K562 (cell line): ENCODE results near the gene CSTPP1. TPM values are rescaled to one million over a fixed set of nuclear protein-coding genes. Genes with fewer than 3 reads are reported as not detected.

ENCODE experiments used
- CCNT2 ChIP-seq: IDR thresholded peaks from 2 replicates; pipeline ENCODE4 v1.6.1; 2011; ENCODE audit warnings: borderline replicate concordance, low read depth, mild to moderate bottlenecking, moderate library complexity, mixed read lengths, low read length; ENCODE audit not compliant: insufficient read length; ENCODE audit errors: extremely low read depth
- CLOCK ChIP-seq: fragments of 250-450 bp; sonication (Bioruptor Pico); IDR thresholded peaks from 2 replicates; pipeline ENCODE4 v1.4.0; 2020; ENCODE audit warnings: mild to moderate bottlenecking, moderate library complexity, borderline replicate concordance
- CSDE1 ChIP-seq, 2 experiments: fragments of 450-650 bp; IDR thresholded peaks; 2 replicates each; pipeline ENCODE4 v1.6.1; 2016; ENCODE audit warnings: mild to moderate bottlenecking in 1 of 2
- ELF4 ChIP-seq: fragments of 450-650 bp; formaldehyde crosslinking; IDR thresholded peaks from 2 replicates; pipeline ENCODE4 v1.4.0; 2022; ENCODE audit warnings: missing genetic modification characterization
- ESRRA ChIP-seq: fragments of 450-650 bp; IDR thresholded peaks from 2 replicates; pipeline ENCODE4 v1.6.1; 2014; ENCODE audit warnings: low read depth, mild to moderate bottlenecking, moderate library complexity, borderline replicate concordance
- FIP1L1 ChIP-seq: fragments of 200-400 bp; formaldehyde crosslinking; IDR thresholded peaks from 2 replicates; pipeline ENCODE4 v1.6.1; 2018; ENCODE audit warnings: mild to moderate bottlenecking, low read depth, low read length; ENCODE audit not compliant: poor library complexity, severe bottlenecking
- JUNB ChIP-seq: fragments of 450-650 bp; formaldehyde crosslinking; conservative IDR thresholded peaks from 2 replicates; pipeline ENCODE4 v1.4.0; 2020; ENCODE audit warnings: mild to moderate bottlenecking
- MYBL2 ChIP-seq, 2 experiments: fragments of 450-650 bp in 1 of 2; sonication (generic) in 1 of 2; formaldehyde crosslinking in 1 of 2; IDR thresholded peaks; 2 replicates each; pipeline versions ENCODE4 v1.6.1 to v1.8.1; 2017 to 2022; ENCODE audit warnings: borderline replicate concordance in 1 of 2, inconsistent platforms in 1 of 2, low read depth in 1 of 2, mild to moderate bottlenecking in 1 of 2, missing genetic modification reagents in 1 of 2, moderate library complexity in 1 of 2
- NR1H2 ChIP-seq: sonication (generic); formaldehyde crosslinking; IDR thresholded peaks from 2 replicates; pipeline ENCODE4 v1.4.0; 2020; ENCODE audit warnings: mild to moderate bottlenecking, missing genetic modification reagents
- SLC30A9 ChIP-seq: fragments of 250-450 bp; sonication (Bioruptor Pico); IDR thresholded peaks from 2 replicates; pipeline ENCODE4 v1.8.0; 2022; ENCODE audit warnings: mild to moderate bottlenecking, moderate library complexity
- TARDBP ChIP-seq: fragments of 450-650 bp; IDR thresholded peaks from 2 replicates; pipeline ENCODE4 v1.6.1; 2016
- TBL1XR1 ChIP-seq, 2 experiments: IDR thresholded peaks; 2 replicates each; pipeline ENCODE4 v1.6.1; 2012; ENCODE audit warnings: improper control_type of control experiment in 2 of 2, low read length in 2 of 2, mild to moderate bottlenecking in 1 of 2
- TFE3 ChIP-seq: fragments of 450-650 bp; formaldehyde crosslinking; IDR thresholded peaks from 2 replicates; pipeline ENCODE4 v1.4.0; 2020; ENCODE audit warnings: mild to moderate bottlenecking, mixed read lengths
- XRCC5 ChIP-seq: fragments of 200-400 bp; formaldehyde crosslinking; IDR thresholded peaks from 2 replicates; pipeline ENCODE4 v1.6.1; 2017; ENCODE audit warnings: low read depth, mild to moderate bottlenecking, low read length
- ZBTB17 ChIP-seq: fragments of 450-650 bp; formaldehyde crosslinking; IDR thresholded peaks from 2 replicates; pipeline ENCODE4 v1.4.0; 2020; ENCODE audit warnings: mild to moderate bottlenecking
- ZNF197 ChIP-seq: fragments of 200-800 bp; sonication (Bioruptor generic); IDR thresholded peaks from 2 replicates; pipeline ENCODE4 v1.6.1; 2016; ENCODE audit warnings: low read depth, missing genetic modification characterization, missing compliant biosample characterization
- ZNF23 ChIP-seq: fragments of 250-450 bp; sonication (Bioruptor Pico); IDR thresholded peaks from 2 replicates; pipeline ENCODE4 v1.4.0; 2020; ENCODE audit warnings: mild to moderate bottlenecking
- polyA plus RNA-seq, 8 experiments: library from polyadenylated mRNA; depleted of rRNA in 4 of 8; stranded (reverse) in 5 of 8; unstranded in 3 of 8; fragments of >200 nt; fragmentation: Nextera tagmentation in 2 of 8; fragmentation: Illumina TruSeq in 1 of 8; extraction: Ambion mirVana in 2 of 8; extraction: Trizol in 1 of 8; gene quantifications; 2 replicates each; pipeline versions ENCODE4 v1.2.1 to v1.2.3, GENCODE V29; 2011 to 2014; ENCODE audit warnings: inconsistent platforms in 1 of 8, missing spikeins in 1 of 8
- total RNA-seq, 7 experiments: library from RNA; depleted of rRNA in 6 of 7; stranded (reverse); fragments of >200 nt in 6 of 7; fragmentation: Illumina TruSeq in 2 of 7; extraction: Trizol in 2 of 7; gene quantifications; 2 replicates each; pipeline versions ENCODE4 v1.2.1 to v1.2.3, GENCODE V29; 2011 to 2021; ENCODE audit warnings: low replicate concordance in 1 of 7
- TF ChIP-seq, protein P1 (sequence below), 3 experiments: fragments of 200-800 bp in 1 of 3; fragments of 250-450 bp in 1 of 3; fragments of 450-650 bp in 1 of 3; sonication (Bioruptor Pico) in 1 of 3; sonication (Bioruptor generic) in 1 of 3; formaldehyde crosslinking in 1 of 3; IDR thresholded peaks; 2 replicates each; pipeline versions ENCODE4 v1.6.1 to v1.8.0; 2016 to 2022; ENCODE audit warnings: mild to moderate bottlenecking in 2 of 3, missing genetic modification characterization in 2 of 3, missing compliant biosample characterization in 1 of 3, moderate library complexity in 1 of 3

CSTPP1 gene
- total and polyA plus RNA-seq, 9 of the 15 experiments (the other 6 are each of a cell fraction or from before 2014, with no cell fraction given): 6.5 to 17.8 (median 9.2) TPM

DNA sequence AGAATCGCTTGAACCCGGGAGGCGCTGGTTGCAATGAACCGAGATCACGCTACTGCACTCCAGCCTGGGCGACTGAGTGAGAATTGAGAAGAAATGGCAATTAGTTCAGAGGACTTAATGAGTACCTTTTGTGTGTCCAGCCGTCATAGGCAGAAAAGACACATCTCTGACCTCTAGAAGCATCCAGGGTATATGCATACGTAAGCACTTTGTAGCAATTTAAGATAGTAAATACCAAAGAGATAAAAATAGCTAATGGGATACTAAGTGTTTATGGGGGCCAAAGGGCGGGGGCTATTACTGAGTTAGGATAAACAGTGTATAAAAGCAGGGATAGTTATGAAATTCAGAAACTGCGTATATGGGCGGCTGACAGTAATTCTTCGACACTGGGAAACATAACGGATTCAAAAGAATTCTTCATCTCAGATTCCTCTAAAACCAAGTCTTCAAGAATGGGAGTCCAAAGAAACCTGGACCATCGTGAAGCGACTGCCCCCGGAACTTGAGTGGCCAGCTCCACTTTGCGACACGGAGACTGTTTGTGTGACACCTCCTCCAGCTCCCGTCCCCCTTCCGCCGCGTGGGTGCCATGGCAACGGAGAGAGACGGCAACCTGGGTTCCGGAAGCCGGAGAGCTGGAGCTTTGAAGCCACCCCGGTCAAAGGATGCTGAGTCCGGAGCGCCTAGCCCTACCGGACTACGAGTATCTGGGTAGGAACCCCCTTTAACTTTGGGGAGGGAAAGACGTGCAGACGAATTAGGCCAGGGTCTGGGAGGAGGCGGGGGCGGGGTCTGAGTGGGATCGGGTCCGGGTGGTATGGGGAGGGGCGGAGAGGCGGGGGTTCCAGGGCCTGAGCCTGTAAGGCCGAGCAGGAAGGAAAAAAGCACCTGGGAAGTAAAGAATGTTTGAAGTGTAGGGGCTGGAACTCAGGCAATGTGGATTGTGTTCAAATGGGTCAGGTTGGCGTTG lies at the start of gene CSTPP1 (continued):
- no peak for TF ChIP-seq CCNT2
- TF ChIP-seq JUNB (CRISPR knock-in tag): no peak
- no peak for TF ChIP-seq SLC30A9 (CRISPR knock-in tag)
- TF ChIP-seq, protein P1, sequence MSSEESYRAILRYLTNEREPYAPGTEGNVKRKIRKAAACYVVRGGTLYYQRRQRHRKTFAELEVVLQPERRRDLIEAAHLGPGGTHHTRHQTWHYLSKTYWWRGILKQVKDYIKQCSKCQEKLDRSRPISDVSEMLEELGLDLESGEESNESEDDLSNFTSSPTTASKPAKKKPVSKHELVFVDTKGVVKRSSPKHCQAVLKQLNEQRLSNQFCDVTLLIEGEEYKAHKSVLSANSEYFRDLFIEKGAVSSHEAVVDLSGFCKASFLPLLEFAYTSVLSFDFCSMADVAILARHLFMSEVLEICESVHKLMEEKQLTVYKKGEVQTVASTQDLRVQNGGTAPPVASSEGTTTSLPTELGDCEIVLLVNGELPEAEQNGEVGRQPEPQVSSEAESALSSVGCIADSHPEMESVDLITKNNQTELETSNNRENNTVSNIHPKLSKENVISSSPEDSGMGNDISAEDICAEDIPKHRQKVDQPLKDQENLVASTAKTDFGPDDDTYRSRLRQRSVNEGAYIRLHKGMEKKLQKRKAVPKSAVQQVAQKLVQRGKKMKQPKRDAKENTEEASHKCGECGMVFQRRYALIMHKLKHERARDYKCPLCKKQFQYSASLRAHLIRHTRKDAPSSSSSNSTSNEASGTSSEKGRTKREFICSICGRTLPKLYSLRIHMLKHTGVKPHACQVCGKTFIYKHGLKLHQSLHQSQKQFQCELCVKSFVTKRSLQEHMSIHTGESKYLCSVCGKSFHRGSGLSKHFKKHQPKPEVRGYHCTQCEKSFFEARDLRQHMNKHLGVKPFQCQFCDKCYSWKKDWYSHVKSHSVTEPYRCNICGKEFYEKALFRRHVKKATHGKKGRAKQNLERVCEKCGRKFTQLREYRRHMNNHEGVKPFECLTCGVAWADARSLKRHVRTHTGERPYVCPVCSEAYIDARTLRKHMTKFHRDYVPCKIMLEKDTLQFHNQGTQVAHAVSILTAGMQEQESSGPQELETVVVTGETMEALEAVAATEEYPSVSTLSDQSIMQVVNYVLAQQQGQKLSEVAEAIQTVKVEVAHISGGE (CRISPR knock-in tag; IDR thresholded peaks at IDR 0.05): peak; percentile 96 to 99 (median 99)
- TF ChIP-seq ZNF197 (CRISPR knock-in tag): no peak
- TF ChIP-seq TFE3 (CRISPR knock-in tag): no peak
- no peak for TF ChIP-seq ZBTB17
- no peak for TF ChIP-seq ELF4 (CRISPR knock-in tag)
- no peak for TF ChIP-seq MYBL2 (IDR thresholded peaks at IDR 0.05; ENCODE audit: low read depth)
- TF ChIP-seq MYBL2 (CRISPR knock-in tag; IDR thresholded peaks at IDR 0.05; ENCODE audit: borderline replicate concordance): no peak
- no peak for TF ChIP-seq ESRRA
- TF ChIP-seq FIP1L1: no peak
- no peak for TF ChIP-seq CLOCK
- no peak for TF ChIP-seq NR1H2
- TF ChIP-seq CSDE1 (IDR thresholded peaks at IDR 0.05): peak in 1 of 2 experiments; percentile 94; a peak in 2 of 4 replicates
- 0 out of 2 replicates have a peak, but pooled peaks have one; percentile 47 for TF ChIP-seq TARDBP
- TF ChIP-seq ZNF23: no peak
- TF ChIP-seq XRCC5: peak; percentile 96; the same call in 1 of the 2 replicates
- peak in 1 of 2 experiments; percentile 67; a peak in 1 of 4 replicates for TF ChIP-seq TBL1XR1 (IDR thresholded peaks at IDR 0.05; ENCODE audit: low read length in 2 of 2)
